HL-60 (cell line): ENCODE data around the gene RCAN3.

Source experiments
- DNase-seq, 2 experiments: peaks; one replicate each; pipeline ENCODE4 v3.0.0-alpha.2; 2010 to 2020; ENCODE audit warnings: low read depth in 1 of 2, low spot score in 1 of 2
- H3K27ac ChIP-seq: fragments of 250-450 bp; sonication (Bioruptor Pico); replicated peaks from 2 replicates; pipeline ENCODE4 v1.5.1; 2020; ENCODE audit warnings: mild to moderate bottlenecking, moderate library complexity
- H3K27me3 ChIP-seq: fragments of 250-450 bp; sonication (Bioruptor Pico); 2 replicates; pipeline ENCODE4 v1.5.1; 2021; ENCODE audit warnings: mild to moderate bottlenecking, moderate library complexity; ENCODE audit not compliant: insufficient read depth, poor library complexity, severe bottlenecking
- H3K4me3 ChIP-seq: replicated peaks from 2 replicates; pipeline ENCODE4 v1.5.1; 2011; ENCODE audit warnings: mild to moderate bottlenecking, control low read depth, low read length; ENCODE audit not compliant: insufficient read depth
- CTCF ChIP-seq: IDR thresholded peaks from one replicate; pipeline ENCODE4 v1.5.1; 2011; ENCODE audit warnings: low read length, control low read depth, inconsistent platforms; ENCODE audit not compliant: insufficient read depth
- GABPA ChIP-seq: IDR thresholded peaks from 2 replicates; pipeline ENCODE4 v1.6.1; 2012; ENCODE audit warnings: low read depth
- POLR2AphosphoS5 ChIP-seq: IDR thresholded peaks from 2 replicates; pipeline ENCODE4 v1.6.1; 2012; ENCODE audit warnings: low read depth
- REST ChIP-seq: IDR thresholded peaks from 2 replicates; pipeline ENCODE4 v1.6.1; 2012; ENCODE audit warnings: low read depth; ENCODE audit not compliant: insufficient replicate concordance
- SPI1 ChIP-seq: IDR thresholded peaks from 2 replicates; pipeline ENCODE4 v1.6.1; 2012; ENCODE audit warnings: low read depth, mild to moderate bottlenecking, borderline replicate concordance

Gene RCAN3

GRCh38 chr1:24503059-24503751, 569 bp downstream of the RCAN3 start:
- DNase-seq = no peak
- Histone ChIP-seq H3K27ac (no peak overlapping the region), H3K4me3 (peak overlapping the region; percentile 76), H3K27me3 (no peaks in the 10 kb centered on the region)
- TF ChIP-seq CTCF = no peak
- no peak for TF ChIP-seq SPI1
- TF ChIP-seq GABPA = no peak
- TF ChIP-seq POLR2AphosphoS5 = no peak
- TF ChIP-seq REST = no peak

DNA sequence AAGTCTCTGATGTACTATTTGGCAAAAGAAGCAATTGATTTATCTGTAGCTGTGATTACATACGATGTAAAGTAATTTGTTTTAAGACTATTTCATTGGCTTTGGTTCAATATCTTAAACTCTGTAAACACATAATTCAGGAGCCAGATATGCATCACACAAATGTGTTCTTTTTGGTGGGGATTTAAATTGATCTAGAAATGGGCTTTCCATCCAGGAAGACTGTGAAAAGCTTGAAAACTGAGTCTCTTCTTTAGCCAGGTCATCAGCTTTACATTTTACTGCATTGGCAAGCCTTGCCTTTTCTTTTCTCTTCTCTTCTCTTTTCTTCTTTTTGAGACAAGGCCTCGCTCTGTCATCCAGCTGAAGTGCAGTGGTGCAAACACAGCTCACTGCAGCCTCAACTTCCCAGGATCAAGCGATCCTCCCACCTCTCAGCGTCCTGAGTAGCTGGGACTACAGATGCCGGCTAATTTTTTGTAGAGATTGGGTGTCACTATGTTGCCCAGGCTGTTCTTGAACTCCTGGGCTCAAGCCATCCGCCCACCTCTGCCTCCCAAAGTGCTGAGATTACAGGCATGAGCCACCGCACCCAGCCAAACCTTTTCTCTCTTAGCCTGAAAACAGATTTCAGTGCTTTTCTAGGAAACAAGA, 1.4 kb downstream of the RCAN3 start:
- TF ChIP-seq SPI1 (no peak), REST (no peak), CTCF (no peak), GABPA (no peak), POLR2AphosphoS5 (no peak)
- Histone ChIP-seq H3K27ac (no peak overlapping the region), H3K4me3 (no peak overlapping the region), H3K27me3 (no peaks in the 10 kb centered on the region)
- DNase-seq = no peak

GRCh38 chr1:24504560-24504959, 1.9 kb downstream of the RCAN3 start:
- Histone ChIP-seq H3K27me3 (no peaks in the 10 kb centered on the region), H3K4me3 (no peak overlapping the region), H3K27ac (no peak overlapping the region)
- TF ChIP-seq POLR2AphosphoS5 (no peak), CTCF (no peak)
- DNase-seq = no peak
